DMS79 treated with DMSO at 0.1 percent for 48 hours (cell line): ENCODE results near the gene TLE3.
A peak's percentile ranks its signal among the peaks of the same experiment; 100 is the strongest.

ENCODE experiments used
- DNase-seq: peaks from one replicate; lab custom pipeline; 2025; lab: John Stamatoyannopoulos, UW

Gene TLE3

DNA sequence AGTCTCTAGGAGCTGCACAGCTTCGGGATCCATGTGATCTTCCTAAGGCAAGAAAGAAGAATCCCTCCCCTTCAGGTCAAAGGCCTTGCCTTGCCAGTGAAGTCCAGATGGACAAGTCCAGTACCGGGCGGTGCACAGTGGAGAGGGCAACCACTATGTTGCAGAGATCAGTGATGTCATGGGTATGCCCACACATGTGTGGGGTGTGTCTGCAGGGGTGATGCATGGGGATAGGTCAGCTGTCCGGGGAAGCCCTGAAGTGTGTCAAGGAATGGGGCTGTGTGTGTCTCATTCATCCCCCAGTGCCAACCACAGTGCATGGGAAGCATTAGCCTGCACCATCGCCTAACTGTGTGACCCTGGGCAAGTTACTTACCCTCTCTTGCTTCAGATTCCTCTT lies 66.5 kb downstream of the TLE3 start:
- DNase-seq = no peak

DNA sequence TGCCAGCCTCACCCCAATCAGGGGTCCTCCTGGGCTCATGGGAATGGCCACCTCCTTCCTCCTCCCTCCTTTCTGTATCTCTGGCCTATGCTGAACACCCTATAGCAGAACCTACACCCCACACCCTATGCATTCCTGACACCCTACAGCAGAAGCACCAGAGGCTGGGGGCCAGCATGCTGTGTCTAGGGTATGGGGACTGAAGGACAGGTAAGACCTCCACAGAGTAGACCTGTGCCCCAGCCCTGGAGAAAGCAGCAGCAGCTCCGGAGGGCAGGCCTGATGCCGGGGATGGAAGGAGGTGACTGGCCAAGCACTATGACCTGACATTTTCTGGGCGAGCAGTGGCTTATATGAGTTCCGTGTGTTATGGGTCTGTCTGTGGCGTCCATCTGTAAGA lies 66.9 kb downstream of the TLE3 start:
- DNase-seq = no peak

DNA sequence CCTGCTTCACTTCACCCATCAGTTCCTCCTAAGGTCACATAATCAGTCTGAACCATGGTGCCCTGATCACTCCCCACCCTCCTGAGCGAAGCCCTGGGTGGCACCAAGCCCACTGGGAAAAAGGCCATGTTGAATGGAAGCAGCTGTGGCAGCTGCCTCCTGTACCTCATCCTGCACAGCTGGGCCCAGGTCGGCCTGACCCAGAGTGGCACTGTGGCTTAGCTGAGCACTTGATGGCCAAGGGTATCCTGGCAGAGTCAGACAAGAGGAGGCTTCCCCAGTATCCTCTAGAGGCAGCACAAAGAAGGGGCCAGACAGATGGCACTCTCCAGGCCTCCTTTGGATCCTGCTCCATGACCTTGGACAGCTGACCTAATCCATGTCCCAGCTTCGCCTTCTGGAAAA lies 68.4 kb downstream of the TLE3 start:
- no peak for DNase-seq

DNA sequence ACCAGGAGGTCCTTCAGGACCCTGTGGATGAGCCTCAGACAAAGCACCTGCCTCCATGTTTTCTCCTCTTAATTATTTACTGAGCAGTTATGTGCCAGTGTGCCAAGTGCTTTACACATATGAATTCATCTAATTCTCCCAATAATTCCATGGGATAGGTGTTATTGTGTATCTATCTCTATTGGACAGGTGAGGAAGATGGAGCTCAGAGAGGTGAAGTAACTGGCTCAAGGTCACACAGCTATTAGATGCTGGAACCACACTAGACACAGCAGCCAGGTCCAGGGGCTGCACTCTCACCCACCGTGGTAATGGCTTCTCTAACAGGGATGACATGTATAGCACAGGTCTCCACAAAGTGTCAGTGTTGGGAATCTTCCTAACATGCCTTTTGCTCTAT lies 70.2 kb downstream of the TLE3 start:
- no peak for DNase-seq

DNA sequence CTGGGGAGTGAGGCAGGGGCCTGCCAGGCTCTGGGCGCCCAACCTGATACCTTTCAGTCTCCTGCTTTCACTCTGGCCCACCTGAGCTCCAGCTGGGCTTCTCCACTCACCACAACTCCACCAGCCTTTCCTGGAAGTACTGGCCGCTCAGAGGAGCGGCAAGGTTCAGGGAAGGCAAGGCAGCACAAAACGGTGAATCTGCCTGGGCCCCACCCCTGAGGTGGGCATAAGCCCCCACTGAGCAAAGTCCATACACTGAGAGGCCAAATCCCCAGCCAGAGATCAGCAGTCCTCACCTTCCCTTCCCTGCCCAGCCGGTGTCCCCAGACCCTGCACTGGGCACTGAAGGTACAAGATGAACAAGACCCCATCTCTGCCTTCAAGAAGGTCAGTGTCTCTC lies 70.7 kb downstream of the TLE3 start:
- DNase-seq = no peak

DNA sequence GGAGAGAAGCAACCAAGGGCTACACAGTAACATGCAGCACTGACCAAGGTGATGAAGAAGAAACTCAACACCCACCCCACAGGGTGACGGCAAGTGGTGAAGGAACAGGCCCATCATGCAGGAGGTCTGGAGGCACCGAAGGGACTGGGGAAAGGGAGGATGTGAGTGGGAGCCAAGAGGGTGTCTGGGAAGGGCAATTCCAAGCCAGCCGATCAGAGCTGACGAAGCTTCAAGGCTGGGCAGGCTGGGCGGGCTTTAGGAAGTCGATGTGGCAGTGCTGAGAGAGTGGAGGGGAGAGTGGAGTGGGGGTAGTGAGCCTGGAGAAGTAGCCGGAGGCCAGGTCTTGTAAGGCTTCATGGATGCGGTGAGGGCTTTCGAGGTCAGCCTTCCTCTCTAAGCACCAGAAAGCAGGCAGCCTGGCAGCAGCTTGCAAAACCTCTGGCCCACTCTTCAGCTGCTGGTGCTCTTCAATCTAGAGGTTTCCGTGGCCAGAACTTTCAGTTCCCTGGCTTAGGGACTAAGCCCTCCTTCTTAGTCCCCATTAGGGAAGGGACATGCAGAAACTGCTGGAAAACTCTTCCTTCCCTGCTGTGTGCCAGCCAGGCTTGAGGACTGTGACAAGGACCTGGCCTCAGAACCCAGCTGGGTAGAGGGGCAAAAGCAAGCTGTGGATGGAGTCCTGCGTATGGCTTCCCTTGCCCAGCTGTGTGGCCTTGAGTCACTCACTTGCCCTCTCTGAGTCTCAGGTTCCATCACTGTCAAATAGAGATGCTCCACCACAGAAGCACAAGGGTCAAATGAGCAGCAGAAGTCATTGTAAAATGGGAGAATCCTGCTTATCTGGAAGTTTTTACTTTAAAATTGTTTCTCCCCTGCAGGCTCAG lies 72.1 kb downstream of the TLE3 start:
- peak; percentile 7 for DNase-seq

DNA sequence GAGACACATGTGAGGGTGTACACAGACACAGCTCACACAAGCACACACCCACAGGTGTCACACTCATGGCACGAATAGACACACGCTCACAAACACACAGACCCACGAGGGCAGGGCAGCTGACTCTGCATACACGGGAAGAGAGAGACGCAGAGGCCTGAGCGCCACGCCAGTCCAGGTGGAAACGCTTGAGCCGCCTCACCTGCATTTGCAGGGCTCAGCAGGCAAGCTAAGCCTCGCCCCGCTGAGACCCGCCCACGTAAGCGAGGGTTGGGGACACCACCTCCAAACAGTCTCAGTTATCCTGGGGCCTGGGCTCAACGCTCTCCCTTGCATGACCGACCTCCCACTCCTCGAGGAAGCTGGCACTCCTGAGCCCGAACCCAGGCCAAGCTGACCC lies 73.2 kb downstream of the TLE3 start:
- no peak for DNase-seq

DNA sequence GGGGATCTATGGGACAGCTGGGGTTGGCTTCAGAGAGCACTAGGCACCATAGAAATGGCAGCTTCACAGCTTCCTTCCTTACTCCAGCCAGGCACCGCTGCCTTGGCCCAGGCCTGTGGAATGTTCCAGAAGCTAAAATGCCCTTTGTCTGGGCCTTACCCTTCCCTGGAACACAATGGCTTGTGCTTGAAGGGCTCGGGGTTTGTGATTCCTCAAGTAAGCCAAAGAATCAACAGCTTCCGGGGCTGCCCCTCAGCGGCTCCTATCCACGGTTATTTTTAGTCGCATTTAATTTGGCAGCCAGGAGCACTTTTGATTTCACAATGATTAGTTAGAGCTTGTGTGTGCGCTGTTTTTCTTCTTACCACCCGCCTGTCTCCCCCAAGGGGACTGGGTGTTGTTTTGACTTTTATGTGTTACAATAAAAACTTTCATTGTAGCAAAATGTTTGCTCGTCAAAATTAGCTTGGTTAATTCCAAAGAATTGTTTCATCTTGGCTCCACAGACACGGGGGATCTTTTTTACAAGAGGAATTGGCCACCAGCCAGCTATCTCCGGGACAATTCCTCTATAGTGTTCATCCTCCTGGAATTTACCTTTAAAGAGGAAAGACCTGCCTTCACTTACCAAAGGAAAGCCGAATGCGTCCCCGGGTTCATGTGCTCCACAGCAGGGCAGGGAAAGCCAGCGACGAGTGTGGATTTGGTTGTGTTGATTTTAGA lies 73.8 kb downstream of the TLE3 start:
- peak; percentile 17 for DNase-seq

DNA sequence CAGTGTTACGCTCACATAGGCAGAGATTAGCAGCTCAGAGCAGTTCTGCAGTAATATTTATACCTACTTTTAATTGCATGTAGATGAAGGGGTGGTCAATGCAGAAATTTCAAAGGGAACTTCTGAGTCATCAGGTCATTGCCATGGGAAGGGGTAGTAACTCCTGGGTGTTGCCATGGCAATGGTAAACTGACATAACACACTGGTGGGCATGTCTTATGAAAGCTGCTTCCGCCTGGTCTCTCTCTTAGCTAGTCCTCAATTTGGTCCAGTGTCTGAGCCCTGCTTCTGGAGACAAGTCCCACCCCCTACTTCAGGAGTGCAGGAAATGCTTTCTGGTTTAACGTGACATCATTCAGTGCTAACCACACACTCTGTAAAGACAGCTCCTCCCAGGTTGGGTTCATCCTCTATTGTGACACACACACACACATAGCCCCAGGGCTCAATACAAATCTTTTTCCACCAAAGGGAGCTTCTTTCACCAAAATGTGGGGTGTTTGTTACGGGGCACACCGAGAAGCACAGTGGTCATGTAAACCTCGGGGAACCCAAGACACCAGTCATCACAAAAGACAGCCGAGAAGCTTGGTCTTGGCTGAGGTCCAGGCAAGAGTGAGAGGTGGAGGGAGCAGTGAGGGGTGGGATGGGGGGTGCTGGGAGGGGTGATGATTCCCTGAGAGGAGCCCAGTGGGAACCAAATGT lies 74.5 kb downstream of the TLE3 start:
- DNase-seq = no peak

DNA sequence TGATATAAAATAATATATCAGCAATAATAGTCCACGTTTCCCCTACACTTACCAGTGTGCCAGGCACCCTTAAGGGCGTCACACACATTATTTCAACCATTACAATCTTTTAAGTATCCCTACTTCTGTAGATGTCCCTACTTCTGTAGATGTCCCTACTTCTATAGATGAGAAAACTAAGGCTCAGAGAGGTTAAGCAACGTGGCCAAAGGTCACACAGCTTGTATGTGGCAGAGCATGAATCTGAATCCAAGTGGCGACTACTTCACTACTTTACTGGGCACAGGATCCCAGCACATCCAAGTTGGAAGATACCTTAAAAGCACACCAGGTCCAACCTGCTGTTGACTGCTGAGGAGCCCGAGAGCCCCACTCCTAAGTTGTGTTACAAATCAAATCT lies 77.5 kb downstream of the TLE3 start:
- no peak for DNase-seq

DNA sequence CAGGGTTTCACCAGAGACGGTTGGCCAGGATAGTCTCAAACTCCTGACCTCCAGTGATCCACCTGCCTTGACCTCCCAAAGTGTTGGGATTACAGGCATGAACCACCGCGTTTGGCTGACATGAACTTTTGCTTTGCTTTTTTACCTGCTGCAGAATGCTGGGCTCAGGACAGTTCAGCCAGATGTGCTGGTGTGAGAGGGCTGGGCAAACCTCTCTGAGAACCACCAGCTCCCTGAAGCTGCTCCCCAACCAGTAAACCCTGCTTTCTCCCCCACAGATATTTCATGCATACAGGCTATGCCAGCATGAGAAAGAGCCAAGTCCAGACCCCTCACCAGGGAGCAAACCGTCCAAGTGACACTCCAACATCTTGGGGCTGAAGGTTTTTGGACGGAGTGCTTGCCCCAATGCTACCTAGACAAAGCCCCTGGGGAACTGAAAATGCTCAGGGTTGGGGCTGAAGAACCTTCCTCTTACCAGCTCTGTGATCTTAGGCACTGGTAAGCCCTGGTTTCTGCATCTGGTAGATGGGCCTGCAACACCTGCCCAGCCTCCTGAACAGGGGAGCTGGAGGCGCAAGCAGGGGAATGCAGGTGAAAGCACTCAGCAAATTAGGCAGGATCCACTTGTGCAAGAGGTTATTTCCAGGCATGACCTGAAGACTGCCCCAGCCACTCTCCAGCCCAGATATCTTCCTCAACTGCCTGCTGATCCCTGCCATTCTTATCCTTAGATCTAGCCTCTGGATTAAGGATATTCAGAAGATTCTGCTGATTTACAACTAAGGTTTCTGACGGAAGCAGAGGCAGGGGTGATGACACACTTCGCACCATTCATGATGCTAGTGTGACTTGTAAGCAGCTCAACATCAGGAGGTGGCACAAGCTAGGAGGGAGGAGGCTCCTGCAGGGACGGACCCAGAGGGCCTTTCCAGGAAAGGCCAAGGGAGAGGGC lies 78.8 kb downstream of the TLE3 start:
- no peak for DNase-seq

DNA sequence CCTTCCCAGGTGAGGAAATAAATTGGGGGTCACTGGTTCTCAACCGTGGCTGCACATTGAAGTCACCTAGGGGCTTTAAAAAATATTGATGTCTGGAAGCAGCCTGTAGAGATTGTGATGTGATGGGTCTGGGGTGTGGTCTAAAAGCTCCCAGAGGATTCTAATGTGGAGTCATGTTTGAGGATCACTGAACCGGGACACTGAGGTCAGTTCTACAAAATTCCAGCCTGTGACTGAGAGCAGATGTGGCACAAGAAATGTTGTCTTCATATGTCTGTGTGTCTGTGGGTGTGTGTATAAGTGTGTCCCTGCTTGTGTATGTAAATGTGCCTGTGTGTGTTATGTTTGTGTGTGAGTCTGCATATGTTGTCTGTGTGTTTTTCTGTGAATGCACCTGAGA lies 79.9 kb downstream of the TLE3 start:
- no peak for DNase-seq

DNA sequence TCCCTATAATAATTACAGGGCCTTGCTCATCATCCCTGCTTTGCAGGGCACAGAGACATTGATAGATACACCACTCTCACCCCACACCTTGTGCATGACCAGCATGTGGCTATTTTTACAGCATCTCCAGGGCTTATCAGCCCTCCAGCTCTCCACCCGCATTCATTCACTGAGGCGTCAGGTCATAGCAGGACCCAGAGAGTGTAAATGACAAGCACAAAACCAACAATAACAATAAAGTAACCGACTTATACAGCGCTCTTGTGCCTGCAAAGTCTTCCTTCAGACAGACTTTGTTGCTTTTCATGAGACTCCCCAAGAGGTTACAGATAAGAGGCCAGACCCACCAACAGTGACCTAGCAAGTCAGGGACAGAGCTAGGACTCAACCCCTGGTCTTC lies 80.7 kb downstream of the TLE3 start:
- DNase-seq = no peak

DNA sequence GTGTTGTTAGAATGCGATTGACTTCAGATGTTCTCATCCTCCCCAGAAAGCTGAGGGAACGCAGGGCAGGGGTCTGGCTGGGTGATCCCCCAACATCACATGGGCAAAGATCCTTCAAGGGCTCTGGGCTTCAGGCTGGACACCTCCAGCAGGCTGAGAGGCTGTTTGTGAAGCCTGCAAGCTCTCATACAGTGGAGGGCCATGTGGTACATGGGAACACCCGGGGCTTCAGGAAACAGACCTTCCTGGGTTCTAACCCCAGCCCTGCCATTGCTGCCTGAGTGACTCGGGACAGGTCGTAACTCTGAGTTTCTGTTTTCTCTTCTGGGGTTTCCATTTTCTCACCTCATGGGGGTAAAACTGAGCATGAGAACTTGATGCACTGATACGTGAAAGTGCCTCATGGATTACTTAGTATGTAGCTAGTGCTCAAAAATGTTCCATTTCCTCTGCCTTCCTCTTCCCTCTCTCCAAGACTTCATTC lies 81.2 kb downstream of the TLE3 start:
- DNase-seq = no peak

DNA sequence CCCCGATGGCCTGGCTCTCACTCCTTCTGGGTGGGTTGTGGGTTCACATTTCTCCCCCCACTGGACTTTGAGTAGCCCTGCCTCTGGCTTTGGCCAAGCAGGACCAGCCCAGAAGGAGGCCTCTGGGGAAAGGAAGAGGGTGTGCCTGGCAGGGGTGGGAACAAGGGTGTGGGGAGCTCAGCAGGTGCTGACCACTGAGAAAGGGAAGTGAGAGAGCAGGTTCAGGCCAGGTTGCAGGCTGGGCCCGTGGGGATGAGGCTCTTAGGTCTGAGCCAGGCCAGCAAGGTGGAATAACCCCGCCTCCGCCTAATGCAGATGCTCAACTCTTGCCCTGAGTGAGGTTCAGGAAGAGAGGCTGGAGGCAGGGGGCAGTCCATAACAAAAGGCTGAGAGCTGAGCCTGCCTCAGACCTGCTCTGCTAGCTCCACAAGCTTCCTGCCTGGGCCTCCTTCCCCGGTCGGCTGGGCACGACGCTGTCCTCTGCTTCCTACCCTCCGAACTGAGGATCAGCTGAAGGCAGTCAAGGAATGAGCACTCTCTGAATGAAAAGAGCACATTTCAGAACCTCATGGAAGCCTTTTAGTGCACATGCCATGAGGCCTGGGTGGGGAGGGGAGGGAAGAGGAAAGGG lies 82.7 kb downstream of the TLE3 start:
- peak; percentile 2 for DNase-seq

DNA sequence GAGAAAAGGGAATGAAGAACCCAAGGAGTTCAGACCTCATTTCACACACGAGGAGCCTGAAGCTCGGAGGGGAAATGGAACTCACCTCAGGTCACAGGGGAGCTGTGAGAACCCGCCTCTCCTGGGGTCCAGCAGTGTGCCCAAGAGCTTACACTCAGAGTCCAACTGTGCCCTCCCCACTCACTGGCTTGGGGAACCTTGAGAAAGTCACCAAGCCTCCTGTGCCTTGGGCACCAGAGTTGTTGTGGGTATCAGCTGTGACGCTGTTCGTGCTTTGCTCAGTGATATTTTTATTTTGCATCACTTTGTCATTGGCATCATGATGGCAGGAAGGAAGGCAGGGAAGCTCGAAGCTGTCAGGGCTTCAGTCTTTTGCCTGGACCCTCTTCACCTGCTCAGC lies 83.4 kb downstream of the TLE3 start:
- no peak for DNase-seq

DNA sequence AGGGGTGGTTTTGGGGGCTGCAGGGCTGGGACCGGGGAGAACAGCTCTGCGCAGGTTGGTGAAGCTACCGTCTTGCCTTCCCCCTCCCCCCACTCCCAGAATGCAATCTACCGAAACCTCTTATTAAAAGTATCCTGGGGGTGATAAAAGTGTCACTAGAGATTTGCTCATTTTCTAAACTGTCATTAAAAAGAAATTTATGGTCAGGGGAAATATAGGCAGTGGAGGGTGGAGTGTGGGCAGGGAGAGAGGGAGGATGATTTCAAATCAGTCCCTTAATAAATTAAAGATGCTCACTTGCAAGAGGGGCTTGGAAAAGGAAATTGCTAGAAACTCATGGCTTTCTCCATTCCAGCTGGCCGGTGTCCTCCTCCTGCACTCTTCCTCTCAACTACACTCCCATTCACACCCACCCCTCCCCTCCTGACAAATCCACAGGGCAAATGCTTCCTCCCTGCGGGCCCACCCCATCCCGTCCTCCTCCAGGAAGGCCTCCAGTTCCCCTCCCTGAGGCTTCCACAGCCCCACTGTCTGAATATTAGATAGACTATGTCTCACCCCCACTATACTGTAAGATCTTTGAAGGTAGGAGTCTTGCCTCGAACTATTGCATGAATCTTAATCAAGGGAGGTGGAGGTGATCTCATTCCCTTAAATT lies 83.9 kb downstream of the TLE3 start:
- DNase-seq = no peak

DNA sequence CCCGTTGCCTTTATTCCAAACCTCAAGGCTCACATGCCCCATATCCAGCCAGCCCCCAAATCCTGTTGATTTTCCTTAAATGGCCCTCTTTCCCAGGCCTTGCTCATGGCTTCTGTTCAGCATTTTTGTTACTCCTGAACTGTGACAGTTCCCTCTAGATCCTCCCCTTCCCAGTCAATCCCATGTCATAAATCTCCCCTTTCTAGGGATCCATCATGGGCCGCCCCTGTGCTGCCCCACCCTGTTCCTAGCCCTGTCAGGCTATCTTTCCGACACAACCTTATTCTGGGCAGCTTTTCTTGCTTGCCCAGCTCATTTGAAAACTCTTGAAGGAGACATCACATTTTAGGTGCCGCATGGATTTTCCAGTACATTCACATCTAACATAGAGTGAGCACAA lies 84.8 kb downstream of the TLE3 start:
- DNase-seq = no peak

DNA sequence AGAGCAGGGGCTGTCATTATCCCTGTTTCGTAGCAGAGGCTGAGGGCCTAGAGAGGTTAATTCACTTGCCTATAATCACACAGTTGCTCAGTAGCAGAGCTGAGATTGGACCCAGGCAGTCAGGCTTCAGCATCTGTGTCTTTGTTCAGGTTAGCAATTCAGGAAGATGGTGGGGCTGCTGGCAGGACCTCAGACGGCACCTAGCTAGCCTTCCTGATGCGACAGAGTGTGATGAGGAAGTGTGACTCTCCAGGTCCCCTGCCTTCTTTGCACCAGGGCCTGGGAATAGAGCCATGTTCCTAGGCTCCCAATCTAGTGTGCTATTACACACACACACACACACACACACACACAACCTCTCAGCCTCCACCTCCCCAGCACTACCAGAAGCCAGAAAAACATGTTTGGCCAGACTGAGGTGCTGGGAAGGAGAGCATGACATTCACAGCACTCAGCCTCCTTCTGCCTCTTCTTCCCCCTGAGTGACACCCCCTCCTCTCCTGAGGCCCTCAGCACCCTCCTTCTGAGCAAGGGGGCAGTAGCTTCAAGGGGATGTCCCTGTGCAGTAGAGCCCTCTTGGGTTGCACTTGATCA lies 88.9 kb downstream of the TLE3 start:
- no peak for DNase-seq
